NCI-H146 (cell line): ENCODE results near the gene PANK1.

ENCODE experiments used
- DNase-seq: peaks from one replicate; lab custom pipeline; 2025; lab: John Stamatoyannopoulos, UW

The PANK1 gene

GRCh38 chr10:89644967-89645741 is at the start of gene PANK1:
PANK1 (minus strand) TSS chr10:89645242; CDS start chr10:89644891, 351 bp downstream.
- DNase-seq: peak; percentile 86

- DNase-seq: no peak
These were observed 48.1 kb upstream of the PANK1 start for GRCh38 chr10:89693176-89693575.

- no peak for DNase-seq
These were observed 47.4 kb upstream of the PANK1 start for GRCh38 chr10:89692416-89692815.

GRCh38 chr10:89690027-89690426 is 45.0 kb upstream of the PANK1 start:
- no peak for DNase-seq

GRCh38 chr10:89685936-89686335 is 40.9 kb upstream of the PANK1 start:
- no peak for DNase-seq

GRCh38 chr10:89684604-89685003 is 39.6 kb upstream of the PANK1 start:
- DNase-seq: no peak

- DNase-seq: peak; percentile 43
These were observed 38.8 kb upstream of the PANK1 start for GRCh38 chr10:89683883-89684282.

GRCh38 chr10:89679986-89680385 is 34.9 kb upstream of the PANK1 start:
- DNase-seq: no peak

- DNase-seq: no peak
These were observed 32.3 kb upstream of the PANK1 start for GRCh38 chr10:89677341-89677740.

GRCh38 chr10:89670926-89671325 is 25.9 kb upstream of the PANK1 start:
- DNase-seq: no peak

GRCh38 chr10:89669985-89670384 is 24.9 kb upstream of the PANK1 start:
- DNase-seq: no peak

GRCh38 chr10:89668386-89669071 is 23.5 kb upstream of the PANK1 start:
- DNase-seq: peak; percentile 27

- DNase-seq: no peak
These were observed 21.1 kb upstream of the PANK1 start for GRCh38 chr10:89666138-89666537.

- no peak for DNase-seq
These were observed 20.3 kb upstream of the PANK1 start for GRCh38 chr10:89665302-89665701.

- DNase-seq: no peak
These were observed 19.2 kb upstream of the PANK1 start for GRCh38 chr10:89664203-89664602.

GRCh38 chr10:89663144-89663543 is 18.1 kb upstream of the PANK1 start:
- no peak for DNase-seq

GRCh38 chr10:89662596-89662995 is 17.6 kb upstream of the PANK1 start:
- no peak for DNase-seq

- no peak for DNase-seq
These were observed 14.4 kb upstream of the PANK1 start for GRCh38 chr10:89659143-89660131.

- no peak for DNase-seq
These were observed 12.3 kb upstream of the PANK1 start for GRCh38 chr10:89657302-89657701.

- no peak for DNase-seq
These were observed 10.7 kb upstream of the PANK1 start for GRCh38 chr10:89655722-89656121.

- no peak for DNase-seq
These were observed 8.4 kb upstream of the PANK1 start for GRCh38 chr10:89653410-89653869.

- no peak for DNase-seq
These were observed 7.8 kb upstream of the PANK1 start for GRCh38 chr10:89652806-89653370.
